Measurements from ENCODE around the gene BICRA. TPM values are rescaled to one million over a fixed set of nuclear protein-coding genes. Genes with fewer than 3 reads are reported as not detected.

Gene BICRA
- total and polyA plus RNA-seq, 9 of the 15 experiments (the other 6 are each of a cell fraction or from before 2014, with no cell fraction given) = 0.01 to 8.8 (median 1.2) TPM

- TF ChIP-seq PCBP2 (IDR thresholded peaks at IDR 0.05; ENCODE audit: low read depth, low read length, poor library complexity, severe bottlenecking) (no peak), ZBTB8A (IDR thresholded peaks at IDR 0.05; ENCODE audit: partially characterized antibody) (no peak), ZNF212 (CRISPR knock-in tag; IDR thresholded peaks at IDR 0.05) (no peak), ZNF124 (CRISPR knock-in tag; IDR thresholded peaks at IDR 0.05) (no peak), RBM14 (IDR thresholded peaks at IDR 0.05; ENCODE audit: borderline replicate concordance, insufficient read depth, low read depth, low read length) (no peak), DDX20 (tag; IDR thresholded peaks at IDR 0.05; ENCODE audit: low read depth) (no peak), RBFOX2 (IDR thresholded peaks at IDR 0.05; ENCODE audit: low read depth, low read length) (peak; percentile 79), HOXB6 (CRISPR knock-in tag; IDR thresholded peaks at IDR 0.05; ENCODE audit: borderline replicate concordance) (no peak), NONO (IDR thresholded peaks at IDR 0.05; ENCODE audit: low read depth in 2 of 2, low read length in 1 of 2) (peak in 1 of 2 experiments; percentile 65; a peak in 3 of 4 replicates), CTCF (IDR thresholded peaks at IDR 0.05 in 2 of 3, conservative IDR thresholded peaks at IDR 0.05 in 1 of 3; ENCODE audit: insufficient read depth in 2 of 3, low read depth in 1 of 3, low read length in 3 of 3) (peak; percentile 90 to 93 (median 93)), FOXJ2 (tag; IDR thresholded peaks at IDR 0.05) (0 out of 2 replicates have a peak, but pooled peaks have one; percentile 20), JUND (IDR thresholded peaks at IDR 0.05; ENCODE audit: borderline replicate concordance, low read depth, low read length) (no peak), JUND (tag; IDR thresholded peaks at IDR 0.05; ENCODE audit: borderline replicate concordance, low read depth, low read length) (no peak), CHD1 (IDR thresholded peaks at IDR 0.05; ENCODE audit: low read length) (no peak), FOSL1 (tag; conservative IDR thresholded peaks at IDR 0.05) (peak; percentile 41; the same call in 1 of the 2 replicates), SOX6 (IDR thresholded peaks at IDR 0.05) (peak; percentile 54; the same call in 1 of the 2 replicates), COPS2 (conservative IDR thresholded peaks at IDR 0.05) (no peak), HINFP (tag; conservative IDR thresholded peaks at IDR 0.05; ENCODE audit: low read depth) (0 out of 2 replicates have a peak, but pooled peaks have one; percentile 53), BRD4 (IDR thresholded peaks at IDR 0.05) (no peak), TAF7 (tag; IDR thresholded peaks at IDR 0.05) (no peak), CREBBP (IDR thresholded peaks at IDR 0.05; ENCODE audit: low read depth, low read length) (no peak), IRF1 (CRISPR knock-in tag; IDR thresholded peaks at IDR 0.05; ENCODE audit: borderline replicate concordance) (no peak), GTF2E2 (tag; IDR thresholded peaks at IDR 0.05) (no peak), ATF7 (IDR thresholded peaks at IDR 0.05) (peak; percentile 49; the same call in 1 of the 2 replicates)
These were observed 104.4 kb downstream of the BICRA start, which contains the start of gene EHD2 (continued) for GRCh38 chr19:47713046-47714021.

Data from K562 (cell line).